GM18508 (cell line): Measurements from ENCODE around the gene GNA12.

Experiments used
- ATAC-seq: cut with Tn5 transposase; IDR thresholded peaks from one replicate; pipeline ENCODE4 v1.9.1; 2021; ENCODE audit warnings: moderate number of reproducible peaks; ENCODE audit not compliant: insufficient read depth, unreplicated experiment

Gene GNA12

GRCh38 chr7:2844153-2845033, at the start of gene GNA12:
TSS of gene GNA12 (minus strand) at chr7:2844308. CDS start at chr7:2844161, 147 bp downstream.
- peak; percentile 95 for ATAC-seq

- ATAC-seq = no peak
Measured at GRCh38 chr7:2893411-2893861, 49.3 kb upstream of the GNA12 start.

GRCh38 chr7:2892549-2892948, 48.4 kb upstream of the GNA12 start:
- no peak for ATAC-seq

GRCh38 chr7:2887816-2888215, 43.7 kb upstream of the GNA12 start:
- ATAC-seq = no peak

GRCh38 chr7:2886900-2887299, 42.8 kb upstream of the GNA12 start:
- no peak for ATAC-seq

- ATAC-seq = no peak
Measured at GRCh38 chr7:2886391-2886790, 42.3 kb upstream of the GNA12 start.

- no peak for ATAC-seq
Measured at GRCh38 chr7:2884161-2884560, 40.1 kb upstream of the GNA12 start.

GRCh38 chr7:2883101-2883500, 39.0 kb upstream of the GNA12 start:
- ATAC-seq = no peak

- no peak for ATAC-seq
Measured at GRCh38 chr7:2882111-2882510, 38.0 kb upstream of the GNA12 start.

- no peak for ATAC-seq
Measured at GRCh38 chr7:2880874-2881533, 36.9 kb upstream of the GNA12 start.

- ATAC-seq = no peak
Measured at GRCh38 chr7:2880051-2880450, 35.9 kb upstream of the GNA12 start.

GRCh38 chr7:2879354-2879753, 35.2 kb upstream of the GNA12 start:
- no peak for ATAC-seq

GRCh38 chr7:2878306-2878705, 34.2 kb upstream of the GNA12 start:
- no peak for ATAC-seq

GRCh38 chr7:2876031-2876731, 32.1 kb upstream of the GNA12 start:
- no peak for ATAC-seq

- ATAC-seq = no peak
Measured at GRCh38 chr7:2873686-2874551, 29.8 kb upstream of the GNA12 start.

- ATAC-seq = no peak
Measured at GRCh38 chr7:2873146-2873545, 29.0 kb upstream of the GNA12 start.

GRCh38 chr7:2872296-2872874, 28.3 kb upstream of the GNA12 start:
- ATAC-seq = no peak

GRCh38 chr7:2870471-2870931, 26.4 kb upstream of the GNA12 start:
- no peak for ATAC-seq

GRCh38 chr7:2869981-2870380, 25.9 kb upstream of the GNA12 start:
- ATAC-seq = no peak

GRCh38 chr7:2866601-2867000, 22.5 kb upstream of the GNA12 start:
- no peak for ATAC-seq
